OCI-LY3 (cell line): ENCODE measurements around the gene SPSB4.

Experiments used
- H2AFZ ChIP-seq: fragments of 200-600, 300-600 bp; shearing (Covaris generic); 2 replicates; pipeline ENCODE4 v1.6.0; 2014; ENCODE audit warnings: antibody characterized with exemption, low read depth, low read length
- H3K27ac ChIP-seq: fragments of 200-600, 300-600 bp; sonication (generic); 2 replicates; pipeline ENCODE4 v1.5.1; 2014; ENCODE audit warnings: mild to moderate bottlenecking, low read length, moderate library complexity, mixed read lengths
- H3K27me3 ChIP-seq: fragments of 200-600, 300-600 bp; sonication (generic); 2 replicates; pipeline ENCODE4 v1.6.1; 2014; ENCODE audit warnings: low read depth, low read length, mixed read lengths
- H3K36me3 ChIP-seq: fragments of 200-600, 300-600 bp; sonication (generic); replicated peaks from 2 replicates; pipeline ENCODE3; 2014; ENCODE audit warnings: low read depth, low read length, mixed read lengths
- H3K4me1 ChIP-seq: fragments of 300-600, 200-600 bp; sonication (generic); 2 replicates; pipeline ENCODE4 v1.6.1; 2014; ENCODE audit warnings: low read length, mixed read lengths
- H3K4me2 ChIP-seq: fragments of 200-600, 300-600 bp; sonication (generic); 2 replicates; pipeline ENCODE4 v1.6.1; 2014; ENCODE audit warnings: low read length, mixed read lengths
- H3K4me3 ChIP-seq: fragments of 300-600, 200-600 bp; sonication (generic); 2 replicates; pipeline ENCODE4 v1.5.1; 2014; ENCODE audit warnings: antibody characterized with exemption, mild to moderate bottlenecking, low read length, moderate library complexity
- H3K79me2 ChIP-seq: fragments of 300-600, 200-600 bp; shearing (Covaris generic); 2 replicates; pipeline ENCODE4 v1.6.1; 2014; ENCODE audit warnings: mild to moderate bottlenecking, low read length, mixed read lengths
- H3K9ac ChIP-seq: fragments of 300-600, 200-600 bp; shearing (Covaris generic); 2 replicates; pipeline ENCODE4 v1.6.0; 2014; ENCODE audit warnings: mild to moderate bottlenecking, low read length, moderate library complexity
- H3K9me3 ChIP-seq: fragments of 200-600, 300-600 bp; shearing (Covaris generic); 2 replicates; pipeline ENCODE4 v1.6.1; 2014; ENCODE audit warnings: low read length, mixed read lengths; ENCODE audit not compliant: insufficient read depth
- H4K20me1 ChIP-seq: fragments of 200-600, 300-600 bp; sonication (generic); 2 replicates; pipeline ENCODE4 v1.6.1; 2016; ENCODE audit warnings: low read length, mixed read lengths; ENCODE audit not compliant: insufficient read depth
- CTCF ChIP-seq: fragments of 200-600, 300-600 bp; sonication (generic); IDR thresholded peaks from 2 replicates; pipeline ENCODE4 v1.5.1; 2014; ENCODE audit warnings: antibody characterized with exemption, low read length, low read depth
- EZH2phosphoT487 ChIP-seq: fragments of 200-600 bp; shearing (Covaris generic); IDR thresholded peaks from 2 replicates; pipeline ENCODE4 v1.6.1; 2018; ENCODE audit warnings: antibody characterized with exemption, mixed run types, low read depth

SPSB4 gene

GRCh38 chr3:141080431-141080830 lies 29.3 kb downstream of the SPSB4 start:
- H3K27me3 ChIP-seq, result no peaks in the 10 kb centered on the region
- no peaks in the 10 kb centered on the region for H3K9me3 ChIP-seq
- no peak overlapping the region for H2AFZ ChIP-seq
- no peaks in the 10 kb centered on the region for H4K20me1 ChIP-seq
- no peaks in the 10 kb centered on the region for H3K79me2 ChIP-seq
- no peak overlapping the region for H3K27ac ChIP-seq
- TF ChIP-seq EZH2phosphoT487 (no peak), CTCF (no peak)
- H3K36me3 ChIP-seq, result no peaks in the 10 kb centered on the region
- H3K4me2 ChIP-seq, result no peak overlapping the region
- H3K9ac ChIP-seq, result no peak overlapping the region
- H3K4me3 ChIP-seq, result no peak overlapping the region
- peaks cover 4% of the 10 kb centered on the region; the same call in 1 of the 2 replicates for H3K4me1 ChIP-seq

DNA sequence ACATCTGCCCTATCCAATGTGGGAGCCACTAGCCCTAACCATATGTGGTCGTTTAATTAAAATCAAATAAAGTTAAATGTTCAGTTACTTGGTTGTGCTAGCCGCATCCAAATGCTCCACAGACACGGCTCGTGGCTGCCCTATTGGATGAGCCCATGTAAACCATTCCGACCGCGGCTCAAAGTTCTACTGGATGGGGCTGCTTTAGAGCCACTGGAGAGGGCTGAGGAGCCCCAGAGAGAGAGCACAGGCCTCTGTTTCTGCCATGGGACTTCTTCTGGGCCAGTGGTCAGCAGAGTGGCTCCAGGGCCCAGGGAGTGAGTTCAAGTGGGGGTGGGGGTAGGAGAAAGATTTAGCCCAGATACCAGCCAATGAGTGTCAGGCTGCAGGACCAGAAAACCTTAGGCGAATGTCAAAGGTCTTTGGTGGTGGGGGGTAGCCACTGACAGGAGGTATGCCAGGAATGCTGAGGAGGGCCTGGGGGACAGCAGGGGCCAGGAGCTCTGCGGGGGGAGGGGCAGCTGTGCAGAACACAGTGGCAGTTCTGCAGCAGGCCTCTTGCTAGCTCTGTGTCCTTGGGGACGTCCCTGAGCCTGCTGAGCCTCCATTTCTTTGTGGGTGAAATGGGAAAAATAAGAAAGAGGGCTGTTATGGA lies 30.1 kb downstream of the SPSB4 start:
- Histone ChIP-seq H3K4me2 (no peak overlapping the region), H2AFZ (no peak overlapping the region), H3K4me3 (no peak overlapping the region), H3K27me3 (0 out of 2 replicates have a peak, but pooled peaks cover 3% of the 10 kb centered on the region), H3K9ac (no peak overlapping the region), H3K27ac (no peak overlapping the region), H4K20me1 (no peaks in the 10 kb centered on the region), H3K79me2 (no peaks in the 10 kb centered on the region), H3K4me1 (peaks cover 4% of the 10 kb centered on the region; the same call in 1 of the 2 replicates), H3K36me3 (no peaks in the 10 kb centered on the region), H3K9me3 (no peaks in the 10 kb centered on the region)
- TF ChIP-seq EZH2phosphoT487 (no peak), CTCF (no peak)

- Histone ChIP-seq H3K4me2 (no peak overlapping the region), H3K9me3 (no peaks in the 10 kb centered on the region), H3K79me2 (no peaks in the 10 kb centered on the region), H3K27me3 (0 out of 2 replicates have a peak, but pooled peaks cover 3% of the 10 kb centered on the region), H3K27ac (no peak overlapping the region), H3K36me3 (no peaks in the 10 kb centered on the region), H3K9ac (no peak overlapping the region), H2AFZ (no peak overlapping the region), H4K20me1 (no peaks in the 10 kb centered on the region), H3K4me1 (peaks cover 3% of the 10 kb centered on the region; the same call in 1 of the 2 replicates), H3K4me3 (no peak overlapping the region)
- no peak for TF ChIP-seq EZH2phosphoT487
- no peak for TF ChIP-seq CTCF
Observed at GRCh38 chr3:141082064-141082463, 30.9 kb downstream of the SPSB4 start.

- no peaks in the 10 kb centered on the region for H4K20me1 ChIP-seq
- H3K27ac ChIP-seq, result no peak overlapping the region
- H3K9me3 ChIP-seq, result no peaks in the 10 kb centered on the region
- H3K9ac ChIP-seq, result no peak overlapping the region
- no peak overlapping the region for H3K4me2 ChIP-seq
- H3K36me3 ChIP-seq, result no peaks in the 10 kb centered on the region
- H3K4me3 ChIP-seq, result no peak overlapping the region
- H3K27me3 ChIP-seq, result 0 out of 2 replicates have a peak, but pooled peaks cover 3% of the 10 kb centered on the region
- H3K4me1 ChIP-seq, result no peaks in the 10 kb centered on the region
- no peak overlapping the region for H2AFZ ChIP-seq
- no peaks in the 10 kb centered on the region for H3K79me2 ChIP-seq
- TF ChIP-seq CTCF, result no peak
- no peak for TF ChIP-seq EZH2phosphoT487
Observed at GRCh38 chr3:141083226-141083625, 32.1 kb downstream of the SPSB4 start.
